Epithelial cell of esophagus (primary cell): ENCODE measurements around the gene PAK5.
A peak's percentile ranks its signal among the peaks of the same experiment; 100 is the strongest.

Experiments
- DNase-seq: peaks from one replicate; pipeline ENCODE4 v3.0.0; 2010; ENCODE audit warnings: low read depth
- H3K4me3 ChIP-seq: 2 replicates; pipeline ENCODE4 v1.5.1; 2011; ENCODE audit warnings: mild to moderate bottlenecking, low read length, control low read depth
- TF ChIP-seq, protein P1 (sequence below): IDR thresholded peaks from 2 replicates; pipeline ENCODE4 v1.5.1; 2011; ENCODE audit warnings: low read depth, mild to moderate bottlenecking, low read length, control low read depth, inconsistent platforms; ENCODE audit not compliant: insufficient read depth; ENCODE audit errors: missing control alignments

Gene PAK5

GRCh38 chr20:9838378-9839295 lies at the start of gene PAK5:
TSS of gene PAK5 (minus strand) at chr20:9839076. CDS start at chr20:9644328, 194,748 bp downstream.
- TF ChIP-seq, protein P1, sequence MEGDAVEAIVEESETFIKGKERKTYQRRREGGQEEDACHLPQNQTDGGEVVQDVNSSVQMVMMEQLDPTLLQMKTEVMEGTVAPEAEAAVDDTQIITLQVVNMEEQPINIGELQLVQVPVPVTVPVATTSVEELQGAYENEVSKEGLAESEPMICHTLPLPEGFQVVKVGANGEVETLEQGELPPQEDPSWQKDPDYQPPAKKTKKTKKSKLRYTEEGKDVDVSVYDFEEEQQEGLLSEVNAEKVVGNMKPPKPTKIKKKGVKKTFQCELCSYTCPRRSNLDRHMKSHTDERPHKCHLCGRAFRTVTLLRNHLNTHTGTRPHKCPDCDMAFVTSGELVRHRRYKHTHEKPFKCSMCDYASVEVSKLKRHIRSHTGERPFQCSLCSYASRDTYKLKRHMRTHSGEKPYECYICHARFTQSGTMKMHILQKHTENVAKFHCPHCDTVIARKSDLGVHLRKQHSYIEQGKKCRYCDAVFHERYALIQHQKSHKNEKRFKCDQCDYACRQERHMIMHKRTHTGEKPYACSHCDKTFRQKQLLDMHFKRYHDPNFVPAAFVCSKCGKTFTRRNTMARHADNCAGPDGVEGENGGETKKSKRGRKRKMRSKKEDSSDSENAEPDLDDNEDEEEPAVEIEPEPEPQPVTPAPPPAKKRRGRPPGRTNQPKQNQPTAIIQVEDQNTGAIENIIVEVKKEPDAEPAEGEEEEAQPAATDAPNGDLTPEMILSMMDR, result no peak
- DNase-seq, result peak; percentile 65
- H3K4me3 ChIP-seq, result peak within 1 kb of the TSS; percentile 40

DNA sequence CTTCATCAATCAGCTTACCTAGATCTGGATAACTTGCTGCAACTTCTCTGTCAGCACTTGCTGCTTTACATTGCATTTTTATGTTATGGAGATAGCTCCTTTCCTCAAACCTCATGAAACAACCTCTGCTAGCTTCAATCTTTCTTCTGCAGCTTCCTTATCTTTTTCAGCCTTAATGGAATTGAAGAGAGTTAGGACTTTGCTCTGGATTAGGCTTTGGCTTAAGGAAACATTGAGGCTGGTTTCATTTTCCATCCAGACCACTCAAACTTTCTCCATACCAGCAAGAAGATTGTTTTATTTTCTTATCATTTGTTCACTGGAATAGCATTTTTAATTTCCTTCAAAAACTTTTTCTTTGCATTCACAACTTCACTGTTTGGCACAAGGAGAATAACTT lies 48.8 kb upstream of the PAK5 start:
- no peak overlapping the region for H3K4me3 ChIP-seq
- no peak for DNase-seq
- TF ChIP-seq, protein P1, result no peak

GRCh38 chr20:9886227-9886626 lies 47.4 kb upstream of the PAK5 start:
- TF ChIP-seq, protein P1, result no peak
- no peak for DNase-seq
- H3K4me3 ChIP-seq, result no peak overlapping the region

DNA sequence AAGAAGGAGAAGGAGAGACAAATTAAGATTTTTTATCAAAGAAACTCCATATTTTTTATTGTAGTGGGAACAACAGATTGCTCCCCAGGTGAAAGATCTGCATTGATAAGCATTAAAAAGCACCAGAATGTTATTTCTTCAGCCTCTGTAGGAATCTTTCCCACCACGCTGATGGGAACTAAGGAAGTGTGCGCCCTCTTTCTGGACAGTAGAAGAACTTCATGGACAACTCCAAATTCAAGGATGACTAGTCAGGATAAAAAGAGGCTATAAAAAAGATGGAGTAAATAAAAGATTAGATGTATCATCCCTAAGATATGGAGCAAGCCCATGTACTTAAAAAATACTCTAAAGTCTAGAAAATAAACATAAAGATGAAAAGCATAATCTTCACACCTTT lies 45.8 kb upstream of the PAK5 start:
- DNase-seq, result no peak
- TF ChIP-seq, protein P1, result peak; percentile 33
- H3K4me3 ChIP-seq, result no peak overlapping the region

GRCh38 chr20:9884061-9884460 lies 45.2 kb upstream of the PAK5 start:
- DNase-seq, result peak; percentile 24
- no peak overlapping the region for H3K4me3 ChIP-seq
- TF ChIP-seq, protein P1, result peak; percentile 57

DNA sequence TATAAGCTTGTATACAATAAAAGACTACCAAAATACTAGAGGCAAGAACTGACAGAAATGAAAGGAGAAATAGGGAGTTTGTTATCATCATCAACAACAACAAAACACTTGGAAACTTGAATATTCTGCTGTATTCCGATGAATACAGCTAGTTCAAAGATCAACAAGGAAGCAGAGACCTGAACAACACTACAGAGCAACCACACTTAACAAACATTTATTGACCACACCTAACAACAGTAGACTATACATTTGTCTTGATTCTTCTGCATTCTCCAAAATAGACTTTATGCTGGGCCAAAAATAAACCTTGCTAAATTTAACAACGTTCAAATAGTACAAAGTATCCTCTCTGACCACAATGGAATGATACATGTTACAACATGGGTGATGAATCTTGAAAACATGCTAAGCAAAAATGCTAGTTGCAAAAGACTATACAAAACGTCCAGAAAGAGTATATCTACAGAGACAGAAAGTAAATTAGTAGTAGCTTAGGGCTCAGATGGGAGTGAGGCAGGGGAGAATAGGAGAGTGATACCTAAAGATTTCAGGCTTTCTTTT lies 39.1 kb upstream of the PAK5 start:
- H3K4me3 ChIP-seq, result no peak overlapping the region
- TF ChIP-seq, protein P1, result no peak
- peak; percentile 15 for DNase-seq
